Kidney (tissue), 14 donors: ENCODE results near the gene TUBE1. TPM values are rescaled to one million over a fixed set of nuclear protein-coding genes. Genes with fewer than 3 reads are reported as not detected.
"Not testable (repeated sequence)": the region's sequence is repeated elsewhere in the genome, so short reads cannot be mapped to it uniquely, and the experiment has no call there.

ENCODE experiments used
- DNase-seq, 5 donors: peaks; one replicate each; pipeline ENCODE4 v3.0.0-alpha.2; 2013 to 2020
- FAIRE-seq: peaks from 2 replicates; lab custom pipeline; 2012; peaks lifted over from hg19 to GRCh38; lab: Jason Lieb, UNC
- H3K27ac ChIP-seq, 2 donors: one replicate each; pipeline ENCODE4 v1.7.0; 2013; ENCODE audit warnings: low read depth in 2 of 2, low read length in 2 of 2, inconsistent platforms in 1 of 2
- H3K27me3 ChIP-seq: one replicate; pipeline ENCODE4 v1.7.1; 2013; ENCODE audit warnings: low read length, inconsistent platforms; ENCODE audit not compliant: control insufficient read depth, insufficient read depth
- H3K36me3 ChIP-seq, 3 donors: one replicate each; pipeline versions ENCODE4 v1.7.0 to v1.7.1; 2013; ENCODE audit warnings: low read length in 3 of 3, control low read depth in 1 of 3, inconsistent platforms in 1 of 3; ENCODE audit not compliant: insufficient read depth in 3 of 3, control insufficient read depth in 2 of 3
- H3K4me1 ChIP-seq, 3 donors: one replicate each; pipeline versions ENCODE4 v1.7.0 to v1.7.1; 2013; ENCODE audit warnings: low read length in 3 of 3, inconsistent platforms in 1 of 3, low read depth in 1 of 3; ENCODE audit not compliant: control insufficient read depth in 2 of 3, insufficient read depth in 2 of 3
- H3K4me3 ChIP-seq, 3 donors: one replicate each; pipeline versions ENCODE4 v1.7.0 to v1.8.1; 2013; ENCODE audit warnings: low read length in 3 of 3, control low read depth in 1 of 3, inconsistent platforms in 1 of 3
- H3K9ac ChIP-seq, 3 donors: one replicate each; pipeline versions ENCODE4 v1.7.0 to v1.7.1; 2013; ENCODE audit warnings: low read length in 3 of 3, control low read depth in 1 of 3, inconsistent platforms in 1 of 3
- H3K9me3 ChIP-seq, 3 donors: one replicate each; pipeline versions ENCODE4 v1.7.0 to v1.7.1; 2013; ENCODE audit warnings: low read length in 3 of 3, control low read depth in 1 of 3, inconsistent platforms in 1 of 3; ENCODE audit not compliant: control insufficient read depth in 2 of 3, insufficient read depth in 1 of 3
- intact Hi-C: fragments of 100-400 bp; cut with DNase I; formaldehyde crosslinking; loops from one replicate; pipeline ENCODE4 v1.11.1; 2022
- polyA plus RNA-seq: library from polyadenylated mRNA; stranded (reverse); fragments of 350-450 nt; fragmentation: Illumina TruSeq; extraction: RNeasy Lipid Tissue Mini Kit (QIAGEN cat#74804); gene quantifications from one replicate; pipeline ENCODE4 v1.2.3, GENCODE V29; 2014; ENCODE audit warnings: low read depth, low replicate concordance; ENCODE audit not compliant: insufficient read depth
- total RNA-seq: library from RNA; stranded (reverse); fragmentation: NEBNext Ultra II Directional; extraction: Animal tissue kit (Norgen Biotek cat#: 25700); gene quantifications from one replicate; pipeline ENCODE4 v1.2.1, GENCODE V29; 2021
- TF ChIP-seq, protein P1 (sequence below): IDR thresholded peaks from 3 replicates; pipeline ENCODE4 v1.5.1; 2012; ENCODE audit warnings: mild to moderate bottlenecking, moderate library complexity, borderline replicate concordance; ENCODE audit not compliant: insufficient read depth; ENCODE audit errors: extremely low read depth
- donor health status: control.
- donor health status: control.
- donor health status: control.
- donor health status: control.
- donor health status: control.
- donor health status: DM: yes; HTN: yes; CAD: no.
- donor health status: Normal renal cell carcinoma (clear cell type).

TUBE1 gene
- total and polyA plus RNA-seq, 2 donors from 2014 or later, result 13.6 to 21.2 TPM

GRCh38 chr6:112113918-112114317, 26.6 kb upstream of the TUBE1 start:
- Histone ChIP-seq H3K27me3 (no peaks in the 10 kb centered on the region), H3K4me3 (no peak overlapping the region), H3K9ac (no peak overlapping the region), H3K27ac (no peak overlapping the region), H3K9me3 (no peaks in the 10 kb centered on the region), H3K36me3 (peaks cover 0 to 3% (median 3%) of the 10 kb centered on the region in 3 donors), H3K4me1 (no peaks in the 10 kb centered on the region)
- DNase-seq (peak in 1 of 5 donors; percentile 11), FAIRE-seq (no peak)
- TF ChIP-seq, protein P1, sequence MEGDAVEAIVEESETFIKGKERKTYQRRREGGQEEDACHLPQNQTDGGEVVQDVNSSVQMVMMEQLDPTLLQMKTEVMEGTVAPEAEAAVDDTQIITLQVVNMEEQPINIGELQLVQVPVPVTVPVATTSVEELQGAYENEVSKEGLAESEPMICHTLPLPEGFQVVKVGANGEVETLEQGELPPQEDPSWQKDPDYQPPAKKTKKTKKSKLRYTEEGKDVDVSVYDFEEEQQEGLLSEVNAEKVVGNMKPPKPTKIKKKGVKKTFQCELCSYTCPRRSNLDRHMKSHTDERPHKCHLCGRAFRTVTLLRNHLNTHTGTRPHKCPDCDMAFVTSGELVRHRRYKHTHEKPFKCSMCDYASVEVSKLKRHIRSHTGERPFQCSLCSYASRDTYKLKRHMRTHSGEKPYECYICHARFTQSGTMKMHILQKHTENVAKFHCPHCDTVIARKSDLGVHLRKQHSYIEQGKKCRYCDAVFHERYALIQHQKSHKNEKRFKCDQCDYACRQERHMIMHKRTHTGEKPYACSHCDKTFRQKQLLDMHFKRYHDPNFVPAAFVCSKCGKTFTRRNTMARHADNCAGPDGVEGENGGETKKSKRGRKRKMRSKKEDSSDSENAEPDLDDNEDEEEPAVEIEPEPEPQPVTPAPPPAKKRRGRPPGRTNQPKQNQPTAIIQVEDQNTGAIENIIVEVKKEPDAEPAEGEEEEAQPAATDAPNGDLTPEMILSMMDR, result no peak
- intact Hi-C loops, result no loop called here

DNA sequence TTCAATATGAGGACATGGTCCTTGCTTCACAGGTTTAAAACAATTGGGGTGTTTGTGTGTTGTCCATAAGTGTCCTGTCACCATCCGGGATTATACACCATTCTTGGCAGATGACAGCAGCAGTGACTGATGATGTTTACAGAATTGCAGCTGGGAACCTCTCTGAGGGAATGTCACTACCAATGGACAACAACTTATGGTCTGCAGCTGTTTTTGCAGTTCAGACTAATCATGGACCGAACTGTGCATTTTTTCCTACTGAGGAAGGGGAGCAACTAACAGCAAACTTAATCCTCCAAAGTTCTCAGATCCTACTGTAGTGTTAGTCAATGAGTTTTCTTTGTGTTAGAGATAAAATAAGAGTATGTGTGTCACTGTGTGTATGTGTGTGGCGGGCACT, 26.1 kb upstream of the TUBE1 start:
- intact Hi-C loops, result no loop called here
- DNase-seq, result peak in 2 of 5 donors; percentile 20 to 50
- Histone ChIP-seq H3K4me3 (no peak overlapping the region), H3K9ac (no peak overlapping the region), H3K27me3 (no peaks in the 10 kb centered on the region), H3K36me3 (peaks cover 0 to 3% (median 0%) of the 10 kb centered on the region in 3 donors), H3K9me3 (no peaks in the 10 kb centered on the region), H3K4me1 (no peaks in the 10 kb centered on the region), H3K27ac (no peak overlapping the region)
- FAIRE-seq, result no peak
- TF ChIP-seq, protein P1, result no peak

- peaks cover 0 to 2% (median 0%) of the 10 kb centered on the region in 3 donors for H3K36me3 ChIP-seq
- peak in 3 of 5 donors; percentile 46 to 84 (median 62) for DNase-seq
- H3K27ac ChIP-seq, result no peak overlapping the region
- TF ChIP-seq, protein P1, result no peak
- no peaks in the 10 kb centered on the region for H3K27me3 ChIP-seq
- no peak overlapping the region for H3K9ac ChIP-seq
- H3K4me3 ChIP-seq, result no peak overlapping the region
- no peaks in the 10 kb centered on the region for H3K9me3 ChIP-seq
- FAIRE-seq, result no peak
- no peaks in the 10 kb centered on the region for H3K4me1 ChIP-seq
- intact Hi-C loops, result no loop called here
Measured at GRCh38 chr6:112109262-112109661, 22.0 kb upstream of the TUBE1 start.

GRCh38 chr6:112106562-112106961, 19.3 kb upstream of the TUBE1 start:
- H3K4me1 ChIP-seq, result no peaks in the 10 kb centered on the region
- peaks cover 0 to 2% (median 0%) of the 10 kb centered on the region in 3 donors for H3K36me3 ChIP-seq
- no peak for DNase-seq
- no peak overlapping the region for H3K9ac ChIP-seq
- no peaks in the 10 kb centered on the region for H3K27me3 ChIP-seq
- TF ChIP-seq, protein P1, result no peak
- H3K4me3 ChIP-seq, result no peak overlapping the region
- no peak overlapping the region for H3K27ac ChIP-seq
- intact Hi-C loops, result no loop called here
- no peaks in the 10 kb centered on the region for H3K9me3 ChIP-seq
- FAIRE-seq, result no peak

GRCh38 chr6:112106026-112106425, 18.7 kb upstream of the TUBE1 start:
- H3K27me3 ChIP-seq, H3K4me1 ChIP-seq, H3K36me3 ChIP-seq, H3K9me3 ChIP-seq, intact Hi-C loops, DNase-seq, H3K9ac ChIP-seq, H3K27ac ChIP-seq, H3K4me3 ChIP-seq, FAIRE-seq: not testable (repeated sequence)
